SK-N-SH (cell line): ENCODE results near the gene MAPKBP1. TPM values are rescaled to one million over a fixed set of nuclear protein-coding genes. Genes with fewer than 3 reads are reported as not detected.

Experiments used
- CTCF ChIA-PET: fragments of 300-600, 350-600 bp; formaldehyde crosslinking; extraction: SDS; loops from one replicate; lab custom pipeline; 2021; lab: Yijun Ruan, JAX
- POLR2A ChIA-PET: fragments of 350-600 bp; sonication (Branson Sonifier 250); formaldehyde crosslinking; extraction: SDS; loops from one replicate; lab custom pipeline; 2020; ENCODE audit warnings: antibody characterized with exemption, inconsistent platforms; lab: Yijun Ruan, JAX
- DNase-seq: peaks from one replicate; pipeline ENCODE4 v3.0.0; 2012
- H2AFZ ChIP-seq: fragments of 200-600 bp; sonication (generic); 2 replicates; pipeline ENCODE4 v1.8.1; 2016; ENCODE audit warnings: antibody characterized with exemption, mild to moderate bottlenecking, low read depth
- H3F3A ChIP-seq: fragments of 200-600 bp; sonication (generic); replicated peaks from 2 replicates; pipeline ENCODE3; 2016; ENCODE audit warnings: antibody characterized with exemption, mild to moderate bottlenecking; ENCODE audit not compliant: insufficient read depth
- H3K27ac ChIP-seq, 2 experiments: fragments of 200-500 bp in 1 of 2; fragments of 200-600 bp in 1 of 2; sonication (Bioruptor generic) in 1 of 2; sonication (generic), shearing (Covaris generic) in 1 of 2; 2 replicates each; pipeline versions ENCODE4 v1.5.1 to v1.6.1; 2014 to 2016; ENCODE audit warnings: low read depth in 2 of 2, inconsistent platforms in 1 of 2, low read length in 1 of 2, mild to moderate bottlenecking in 1 of 2, mixed read lengths in 1 of 2
- H3K27me3 ChIP-seq: fragments of 200-600 bp; sonication (generic), shearing (Covaris generic); 2 replicates; pipeline ENCODE4 v1.6.1; 2016; ENCODE audit warnings: mixed run types; ENCODE audit not compliant: insufficient read depth
- H3K36me3 ChIP-seq, 2 experiments: fragments of 200-500 bp in 1 of 2; fragments of 200-600 bp in 1 of 2; sonication (Bioruptor generic) in 1 of 2; sonication (generic) in 1 of 2; replicated peaks in 1 of 2; 2 replicates each; pipeline versions ENCODE3 to v1.5.1; 2014 to 2016; ENCODE audit warnings: low read length in 1 of 2, mild to moderate bottlenecking in 1 of 2; ENCODE audit not compliant: insufficient read depth in 2 of 2, control insufficient read depth in 1 of 2
- H3K4me1 ChIP-seq, 2 experiments: fragments of 200-500 bp in 1 of 2; fragments of 200-600 bp in 1 of 2; sonication (Bioruptor generic) in 1 of 2; sonication (generic), shearing (Covaris generic) in 1 of 2; 2 replicates each; pipeline versions ENCODE4 v1.5.1 to v1.6.1; 2014 to 2016; ENCODE audit warnings: low read depth in 1 of 2, low read length in 1 of 2, mixed run types in 1 of 2; ENCODE audit not compliant: insufficient read depth in 2 of 2, control insufficient read depth in 1 of 2
- H3K4me2 ChIP-seq: fragments of 200-600 bp; sonication (generic), shearing (Covaris generic); 2 replicates; pipeline ENCODE4 v1.6.1; 2017; ENCODE audit warnings: mixed run types
- H3K4me3 ChIP-seq, 2 experiments: fragments of 200-500 bp in 1 of 2; fragments of 200-600 bp in 1 of 2; sonication (Bioruptor generic) in 1 of 2; sonication (generic), shearing (Covaris generic) in 1 of 2; 2 replicates each; pipeline versions ENCODE4 v1.5.1 to v1.8.1; 2014 to 2016; ENCODE audit warnings: low read depth in 2 of 2, inconsistent platforms in 1 of 2, low read length in 1 of 2, mild to moderate bottlenecking in 1 of 2, mixed read lengths in 1 of 2, moderate library complexity in 1 of 2
- H3K79me2 ChIP-seq: fragments of 200-600 bp; sonication (generic); 2 replicates; pipeline ENCODE4 v1.8.1; 2017; ENCODE audit warnings: mild to moderate bottlenecking; ENCODE audit not compliant: insufficient read depth
- H3K9ac ChIP-seq: fragments of 200-600 bp; sonication (generic); 2 replicates; pipeline ENCODE4 v1.6.1; 2017; ENCODE audit warnings: mixed run types
- H3K9me2 ChIP-seq: fragments of 200-600 bp; sonication (generic); 2 replicates; pipeline ENCODE4 v1.6.1; 2017; ENCODE audit warnings: mixed run types
- H3K9me3 ChIP-seq: fragments of 200-600 bp; sonication (generic); 2 replicates; pipeline ENCODE4 v1.6.1; 2017; ENCODE audit warnings: mixed run types, mild to moderate bottlenecking, moderate library complexity
- H4K20me1 ChIP-seq: fragments of 200-600 bp; sonication (generic); 2 replicates; pipeline ENCODE4 v1.6.1; 2017; ENCODE audit warnings: mild to moderate bottlenecking, mixed run types; ENCODE audit not compliant: insufficient read depth
- CTCF ChIP-seq: fragments of 200-600 bp; sonication (generic); IDR thresholded peaks from 2 replicates; pipeline ENCODE4 v1.6.1; 2017; ENCODE audit warnings: antibody characterized with exemption, mild to moderate bottlenecking, moderate library complexity
- EZH2phosphoT487 ChIP-seq: fragments of 200-600 bp; sonication (generic); IDR thresholded peaks from 2 replicates; pipeline ENCODE4 v1.6.1; 2017; ENCODE audit warnings: low read depth, mixed run types, mild to moderate bottlenecking, antibody characterized with exemption, moderate library complexity, borderline replicate concordance
- FOXJ3 ChIP-seq: sonication (generic); formaldehyde crosslinking; IDR thresholded peaks from 2 replicates; pipeline ENCODE4 v1.5.1; 2020; ENCODE audit warnings: mild to moderate bottlenecking, missing genetic modification reagents
- GABPA ChIP-seq: IDR thresholded peaks from 2 replicates; pipeline ENCODE4 v1.4.0; 2012; ENCODE audit warnings: low read depth, mild to moderate bottlenecking
- GATA2 ChIP-seq: sonication (generic); formaldehyde crosslinking; IDR thresholded peaks from 2 replicates; pipeline ENCODE4 v1.5.0; 2020; ENCODE audit warnings: mild to moderate bottlenecking, missing genetic modification reagents
- IRF3 ChIP-seq: fragments of 150-350 bp; IDR thresholded peaks from 2 replicates; pipeline ENCODE4 v1.6.1; 2016; ENCODE audit warnings: mild to moderate bottlenecking, low read depth, low read length
- MEF2A ChIP-seq: IDR thresholded peaks from 2 replicates; pipeline ENCODE4 v1.4.0; 2012; ENCODE audit warnings: low read depth, borderline replicate concordance
- NFIC ChIP-seq: IDR thresholded peaks from 2 replicates; pipeline ENCODE4 v1.4.0; 2012; ENCODE audit warnings: borderline replicate concordance
- RAD21 ChIP-seq: IDR thresholded peaks from 2 replicates; pipeline ENCODE4 v1.6.1; 2012; ENCODE audit warnings: mild to moderate bottlenecking, low read length
- RCOR1 ChIP-seq: fragments of 150-350 bp; IDR thresholded peaks from 2 replicates; pipeline ENCODE4 v1.6.1; 2017; ENCODE audit warnings: antibody characterized with exemption, low read length
- RFX5 ChIP-seq: IDR thresholded peaks from 2 replicates; pipeline ENCODE4 v1.6.1; 2012; ENCODE audit warnings: mild to moderate bottlenecking, improper control_type of control experiment, low read length
- RXRA ChIP-seq: IDR thresholded peaks from 2 replicates; pipeline ENCODE4 v1.4.0; 2012; ENCODE audit warnings: low read depth, mild to moderate bottlenecking, borderline replicate concordance
- SIN3A ChIP-seq: IDR thresholded peaks from 2 replicates; pipeline ENCODE4 v1.6.1; 2012; ENCODE audit warnings: low read depth, mild to moderate bottlenecking, low read length, moderate library complexity, borderline replicate concordance
- YY1 ChIP-seq: IDR thresholded peaks from 2 replicates; pipeline ENCODE4 v1.4.0; 2012; ENCODE audit warnings: low read depth, mild to moderate bottlenecking
- WGBS: methylation state at CpG from one replicate; pipeline ENCODE4 v1.1.6; 2017; ENCODE audit warnings: low lambda C conversion rate; 5-methylcytosine and 5-hydroxymethylcytosine counted together
- polyA plus RNA-seq, 3 experiments: library from polyadenylated mRNA; depleted of rRNA; stranded (reverse); fragments of >200 nt; gene quantifications; 2 replicates each; pipeline ENCODE4 v1.2.3, GENCODE V29; 2012
- TF ChIP-seq, protein P1 (sequence below): IDR thresholded peaks from 2 replicates; pipeline ENCODE4; 2012
- TF ChIP-seq, protein P2 (sequence below): IDR thresholded peaks from 2 replicates; pipeline ENCODE4 v1.4.0; 2012; ENCODE audit warnings: low read depth, borderline replicate concordance
- TF ChIP-seq, protein P3 (sequence below): IDR thresholded peaks from 2 replicates; pipeline ENCODE4 v1.6.1; 2012; ENCODE audit warnings: mild to moderate bottlenecking, low read depth, low read length, moderate library complexity
- TF ChIP-seq, protein P4 (sequence below): IDR thresholded peaks from 2 replicates; pipeline ENCODE4 v1.4.0; 2012; ENCODE audit warnings: low read depth, borderline replicate concordance
- TF ChIP-seq, protein P5 (sequence below): IDR thresholded peaks from 2 replicates; pipeline ENCODE4 v1.4.0; 2012; ENCODE audit warnings: low read depth

MAPKBP1 gene
- polyA plus RNA-seq, 1 of the 3 experiments (the other 2 are of a cell fraction) = 5.2 TPM

DNA sequence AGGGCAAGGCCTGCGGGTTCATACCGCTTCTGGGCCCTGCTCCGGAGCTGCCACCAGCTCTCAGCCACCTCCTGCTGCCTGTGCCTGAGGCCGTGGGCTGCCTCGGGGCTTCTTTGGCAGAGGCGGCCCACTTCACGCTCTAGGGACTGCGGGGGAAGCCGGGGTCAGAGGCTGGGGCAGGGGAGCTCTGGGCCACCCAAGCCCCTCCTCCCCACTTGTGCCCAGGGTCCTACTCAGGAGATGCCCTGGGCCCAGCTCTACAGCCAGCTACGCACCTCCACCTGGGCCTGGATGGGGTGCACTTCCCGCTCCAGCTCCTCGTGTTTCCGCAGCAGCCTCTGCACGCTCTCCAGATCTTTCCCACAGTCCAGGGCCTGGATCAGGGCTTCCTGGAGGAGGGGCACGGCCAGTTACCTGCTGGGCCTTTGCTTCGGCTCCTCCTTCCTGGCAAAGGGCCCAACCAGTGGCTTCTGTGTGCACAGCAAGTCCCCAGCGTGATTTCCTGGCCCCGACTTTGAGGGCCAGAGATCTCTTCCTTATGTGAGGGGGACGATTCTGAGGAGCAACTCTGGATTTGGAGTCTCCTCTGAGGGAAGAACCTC, 88.3 kb downstream of the MAPKBP1 start:
- WGBS = 88% methylated on average over 16 of the region's 19 CpGs
- no peak for TF ChIP-seq FOXJ3 (CRISPR knock-in tag)
- no peak for TF ChIP-seq NFIC
- TF ChIP-seq RXRA = no peak
- no peak for TF ChIP-seq GATA2 (CRISPR knock-in tag)
- TF ChIP-seq MEF2A = no peak
- no peak for TF ChIP-seq CTCF
- no peak for TF ChIP-seq RFX5
- TF ChIP-seq, protein P1, sequence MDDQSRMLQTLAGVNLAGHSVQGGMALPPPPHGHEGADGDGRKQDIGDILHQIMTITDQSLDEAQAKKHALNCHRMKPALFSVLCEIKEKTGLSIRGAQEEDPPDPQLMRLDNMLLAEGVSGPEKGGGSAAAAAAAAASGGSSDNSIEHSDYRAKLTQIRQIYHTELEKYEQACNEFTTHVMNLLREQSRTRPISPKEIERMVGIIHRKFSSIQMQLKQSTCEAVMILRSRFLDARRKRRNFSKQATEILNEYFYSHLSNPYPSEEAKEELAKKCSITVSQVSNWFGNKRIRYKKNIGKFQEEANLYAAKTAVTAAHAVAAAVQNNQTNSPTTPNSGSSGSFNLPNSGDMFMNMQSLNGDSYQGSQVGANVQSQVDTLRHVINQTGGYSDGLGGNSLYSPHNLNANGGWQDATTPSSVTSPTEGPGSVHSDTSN = no peak
- TF ChIP-seq IRF3 = no peak
- TF ChIP-seq YY1 = no peak
- TF ChIP-seq GABPA = no peak
- TF ChIP-seq, protein P2, sequence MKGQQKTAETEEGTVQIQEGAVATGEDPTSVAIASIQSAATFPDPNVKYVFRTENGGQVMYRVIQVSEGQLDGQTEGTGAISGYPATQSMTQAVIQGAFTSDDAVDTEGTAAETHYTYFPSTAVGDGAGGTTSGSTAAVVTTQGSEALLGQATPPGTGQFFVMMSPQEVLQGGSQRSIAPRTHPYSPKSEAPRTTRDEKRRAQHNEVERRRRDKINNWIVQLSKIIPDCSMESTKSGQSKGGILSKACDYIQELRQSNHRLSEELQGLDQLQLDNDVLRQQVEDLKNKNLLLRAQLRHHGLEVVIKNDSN = no peak
- TF ChIP-seq SIN3A = no peak
- TF ChIP-seq, protein P3, sequence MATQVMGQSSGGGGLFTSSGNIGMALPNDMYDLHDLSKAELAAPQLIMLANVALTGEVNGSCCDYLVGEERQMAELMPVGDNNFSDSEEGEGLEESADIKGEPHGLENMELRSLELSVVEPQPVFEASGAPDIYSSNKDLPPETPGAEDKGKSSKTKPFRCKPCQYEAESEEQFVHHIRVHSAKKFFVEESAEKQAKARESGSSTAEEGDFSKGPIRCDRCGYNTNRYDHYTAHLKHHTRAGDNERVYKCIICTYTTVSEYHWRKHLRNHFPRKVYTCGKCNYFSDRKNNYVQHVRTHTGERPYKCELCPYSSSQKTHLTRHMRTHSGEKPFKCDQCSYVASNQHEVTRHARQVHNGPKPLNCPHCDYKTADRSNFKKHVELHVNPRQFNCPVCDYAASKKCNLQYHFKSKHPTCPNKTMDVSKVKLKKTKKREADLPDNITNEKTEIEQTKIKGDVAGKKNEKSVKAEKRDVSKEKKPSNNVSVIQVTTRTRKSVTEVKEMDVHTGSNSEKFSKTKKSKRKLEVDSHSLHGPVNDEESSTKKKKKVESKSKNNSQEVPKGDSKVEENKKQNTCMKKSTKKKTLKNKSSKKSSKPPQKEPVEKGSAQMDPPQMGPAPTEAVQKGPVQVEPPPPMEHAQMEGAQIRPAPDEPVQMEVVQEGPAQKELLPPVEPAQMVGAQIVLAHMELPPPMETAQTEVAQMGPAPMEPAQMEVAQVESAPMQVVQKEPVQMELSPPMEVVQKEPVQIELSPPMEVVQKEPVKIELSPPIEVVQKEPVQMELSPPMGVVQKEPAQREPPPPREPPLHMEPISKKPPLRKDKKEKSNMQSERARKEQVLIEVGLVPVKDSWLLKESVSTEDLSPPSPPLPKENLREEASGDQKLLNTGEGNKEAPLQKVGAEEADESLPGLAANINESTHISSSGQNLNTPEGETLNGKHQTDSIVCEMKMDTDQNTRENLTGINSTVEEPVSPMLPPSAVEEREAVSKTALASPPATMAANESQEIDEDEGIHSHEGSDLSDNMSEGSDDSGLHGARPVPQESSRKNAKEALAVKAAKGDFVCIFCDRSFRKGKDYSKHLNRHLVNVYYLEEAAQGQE = no peak
- TF ChIP-seq RAD21 = no peak
- TF ChIP-seq RCOR1 = no peak
- TF ChIP-seq, protein P4, sequence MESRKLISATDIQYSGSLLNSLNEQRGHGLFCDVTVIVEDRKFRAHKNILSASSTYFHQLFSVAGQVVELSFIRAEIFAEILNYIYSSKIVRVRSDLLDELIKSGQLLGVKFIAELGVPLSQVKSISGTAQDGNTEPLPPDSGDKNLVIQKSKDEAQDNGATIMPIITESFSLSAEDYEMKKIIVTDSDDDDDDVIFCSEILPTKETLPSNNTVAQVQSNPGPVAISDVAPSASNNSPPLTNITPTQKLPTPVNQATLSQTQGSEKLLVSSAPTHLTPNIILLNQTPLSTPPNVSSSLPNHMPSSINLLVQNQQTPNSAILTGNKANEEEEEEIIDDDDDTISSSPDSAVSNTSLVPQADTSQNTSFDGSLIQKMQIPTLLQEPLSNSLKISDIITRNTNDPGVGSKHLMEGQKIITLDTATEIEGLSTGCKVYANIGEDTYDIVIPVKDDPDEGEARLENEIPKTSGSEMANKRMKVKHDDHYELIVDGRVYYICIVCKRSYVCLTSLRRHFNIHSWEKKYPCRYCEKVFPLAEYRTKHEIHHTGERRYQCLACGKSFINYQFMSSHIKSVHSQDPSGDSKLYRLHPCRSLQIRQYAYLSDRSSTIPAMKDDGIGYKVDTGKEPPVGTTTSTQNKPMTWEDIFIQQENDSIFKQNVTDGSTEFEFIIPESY = no peak
- no peak for TF ChIP-seq EZH2phosphoT487
- TF ChIP-seq, protein P5, sequence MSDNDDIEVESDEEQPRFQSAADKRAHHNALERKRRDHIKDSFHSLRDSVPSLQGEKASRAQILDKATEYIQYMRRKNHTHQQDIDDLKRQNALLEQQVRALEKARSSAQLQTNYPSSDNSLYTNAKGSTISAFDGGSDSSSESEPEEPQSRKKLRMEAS = no peak
- H3K36me3 ChIP-seq = no peaks in the 10 kb centered on the region
- H3K27ac ChIP-seq = no peak overlapping the region; a peak in 1 of 4 replicates
- H3K4me2 ChIP-seq = no peak overlapping the region
- DNase-seq = no peak
- H3K27me3 ChIP-seq = no peaks in the 10 kb centered on the region
- H3F3A ChIP-seq = no peaks in the 10 kb centered on the region
- no peak overlapping the region for H3K4me3 ChIP-seq
- H2AFZ ChIP-seq = no peak overlapping the region
- POLR2A ChIA-PET = interaction anchor here (0.6 to 1.7 kb wide), 3 partner anchors 9 to 14 kb away, joined by 3 to 6 read pairs (median 3); no protein-coding TSS in a partner anchor
- no peaks in the 10 kb centered on the region for H3K9me2 ChIP-seq
- H4K20me1 ChIP-seq = no peaks in the 10 kb centered on the region
- H3K4me1 ChIP-seq = peaks cover 0 to 30% of the 10 kb centered on the region in 2 experiments; a peak in 1 of 4 replicates
- no peaks in the 10 kb centered on the region for H3K79me2 ChIP-seq
- H3K9me3 ChIP-seq = no peaks in the 10 kb centered on the region
- H3K9ac ChIP-seq = no peak overlapping the region
- CTCF ChIA-PET = interaction anchor here (2.5 kb wide), 1 partner anchor 41 kb away, joined by 15 read pairs; no protein-coding TSS in a partner anchor
